NCI-H1694 (cell line): ENCODE data around the gene TCN2.
"Not testable (repeated sequence)": the region's sequence is repeated elsewhere in the genome, so short reads cannot be mapped to it uniquely, and the experiment has no call there.

ENCODE experiments used
- DNase-seq: peaks from one replicate; lab custom pipeline; 2025; lab: John Stamatoyannopoulos, UW

TCN2 gene

DNA sequence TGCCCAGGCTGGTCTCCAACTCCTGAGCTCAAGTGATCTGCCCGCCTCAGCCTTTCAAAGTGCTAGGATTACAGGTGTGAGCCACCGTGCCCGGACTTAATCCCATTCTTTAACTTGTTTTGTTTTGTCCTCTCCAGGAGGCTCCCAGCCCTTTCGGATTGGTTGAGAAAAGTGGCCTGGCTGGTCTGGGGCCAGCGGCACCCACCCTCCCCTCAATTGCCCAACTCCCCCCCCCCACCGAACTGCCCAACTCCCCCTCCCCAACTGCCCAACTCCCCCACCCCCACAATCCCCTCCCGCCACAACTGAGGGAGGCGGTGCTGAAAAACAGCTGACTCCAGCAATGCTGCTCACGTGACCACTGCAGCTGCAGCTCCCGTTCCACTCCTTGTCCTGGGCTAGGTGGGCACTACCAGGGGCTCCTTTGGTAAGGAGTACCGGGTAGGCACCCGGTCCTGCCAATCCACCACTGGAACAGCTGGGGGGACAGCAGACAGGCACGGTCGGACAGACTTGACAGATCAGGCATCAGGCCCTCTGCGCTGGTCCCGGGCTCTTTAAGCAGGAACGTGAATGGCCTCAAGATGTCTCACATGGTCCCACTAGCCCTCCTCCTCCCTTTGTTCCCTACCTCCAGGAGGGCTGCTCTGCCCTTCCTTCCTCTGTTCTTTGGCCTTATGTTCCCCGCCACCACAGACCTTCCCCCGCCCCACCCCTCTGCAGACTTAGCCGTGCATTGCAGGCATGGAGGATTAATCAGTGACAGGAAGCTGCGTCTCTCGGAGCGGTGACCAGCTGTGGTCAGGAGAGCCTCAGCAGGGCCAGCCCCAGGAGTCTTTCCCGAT is at the start of gene TCN2:
Gene TCN2 (plus strand): TSS at position 720 of the 845 bp plus-strand sequence. CDS start 158 bp downstream, outside the sequence.
- no peak for DNase-seq

DNA sequence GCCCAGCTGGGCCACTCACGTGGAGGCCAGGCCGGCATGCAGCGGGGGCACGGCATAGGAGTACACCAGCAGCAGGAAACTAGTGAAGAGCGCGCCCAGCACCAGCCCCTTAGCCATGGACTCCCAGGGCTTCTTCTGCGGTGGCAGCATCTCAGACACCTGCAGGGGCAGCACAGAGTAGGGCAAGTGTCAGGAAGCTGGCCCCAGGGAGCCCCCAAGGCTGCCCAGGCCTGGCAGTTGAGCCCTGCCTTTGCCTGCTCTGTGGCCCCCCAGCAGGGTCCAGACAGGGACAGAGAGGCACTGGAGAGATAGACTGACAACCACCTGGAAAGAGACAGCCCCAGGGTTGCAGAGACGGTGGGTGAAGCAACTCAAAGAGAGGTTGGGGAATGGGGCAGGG is 49.7 kb upstream of the TCN2 start:
- no peak for DNase-seq

DNA sequence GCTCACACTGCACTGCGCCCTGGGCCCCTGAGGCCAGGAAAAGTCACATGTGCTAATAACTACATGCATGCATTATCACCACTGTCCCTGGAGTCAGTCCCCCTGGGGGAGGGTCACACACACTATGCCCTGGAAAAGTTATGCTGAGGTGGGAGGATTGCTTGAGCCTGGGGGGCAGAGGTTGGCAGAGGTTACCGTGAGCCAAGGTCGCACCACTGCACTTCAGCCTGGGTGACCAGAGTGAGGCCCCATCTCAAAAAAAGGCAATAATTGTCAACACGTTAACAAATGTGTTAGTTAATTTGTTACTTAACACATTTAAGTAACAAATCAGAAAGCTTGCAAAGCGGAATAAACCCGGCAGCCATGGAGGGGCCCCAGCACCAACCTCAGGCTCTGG is 47.1 kb upstream of the TCN2 start:
- no peak for DNase-seq

DNA sequence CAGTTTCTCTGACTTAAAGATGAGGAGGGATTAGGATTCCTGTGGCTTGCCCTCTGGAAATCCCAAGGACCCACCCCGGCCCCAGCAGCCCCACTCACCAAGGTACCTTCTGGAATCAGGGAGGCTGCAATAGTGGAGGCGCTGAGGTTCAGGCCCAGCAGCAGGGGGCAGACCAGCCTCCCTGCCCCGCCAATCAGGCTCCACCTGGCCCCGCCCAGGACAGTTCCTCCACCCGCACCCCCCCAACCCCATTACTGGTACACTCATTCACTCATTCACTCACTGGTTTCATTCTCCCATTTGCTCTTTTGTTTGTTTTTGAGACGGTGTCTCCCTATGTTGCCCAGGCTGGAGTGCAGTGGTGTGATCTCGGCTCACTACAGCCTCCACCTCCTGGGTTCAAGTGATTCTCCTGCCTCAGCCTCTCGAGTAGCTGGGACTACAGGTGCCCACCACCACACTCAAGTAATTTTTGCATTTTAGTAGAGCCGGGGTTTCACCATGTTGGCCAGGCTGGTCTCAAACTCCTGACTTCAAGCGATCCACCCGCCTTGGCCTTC is 46.3 kb upstream of the TCN2 start:
- not testable (repeated sequence) for DNase-seq

DNA sequence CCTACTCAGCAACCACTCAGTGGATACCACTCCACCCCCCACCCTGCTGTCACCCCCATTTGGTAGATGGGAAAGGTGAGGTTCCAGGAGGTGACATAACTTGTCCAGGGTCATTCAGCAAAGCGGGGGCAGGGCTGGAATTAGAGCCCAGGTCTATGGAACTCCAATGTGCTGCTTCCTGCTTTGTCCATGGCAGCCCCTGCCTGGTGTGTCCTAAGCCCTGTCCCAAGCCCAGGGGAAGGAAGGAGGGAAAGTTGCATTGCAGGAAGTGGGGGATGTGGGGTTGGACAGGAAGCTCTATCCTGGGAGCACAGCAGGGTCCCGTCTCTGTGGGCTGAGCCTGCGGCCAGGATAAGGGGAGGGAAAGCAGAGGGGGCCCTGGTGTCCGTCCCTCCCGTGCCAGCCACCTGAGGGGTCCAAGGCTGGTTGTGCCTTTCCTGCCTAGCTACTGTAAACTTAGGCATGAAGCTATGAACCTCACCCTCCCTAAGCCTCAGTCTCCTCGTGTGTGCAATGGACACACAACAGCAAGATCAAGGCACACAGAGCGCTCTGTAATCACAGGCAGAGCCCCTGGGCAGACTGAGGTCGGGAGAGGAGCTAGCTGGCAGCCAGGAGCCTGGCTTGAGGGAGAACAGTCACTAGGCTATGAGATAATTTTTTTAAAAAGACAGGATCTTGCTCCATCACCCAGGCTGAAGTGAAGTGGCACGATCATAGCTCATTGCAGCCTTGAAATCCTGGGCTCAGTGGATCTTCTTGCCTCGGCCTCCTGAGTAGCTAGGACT is 45.4 kb upstream of the TCN2 start:
- DNase-seq = no peak

DNA sequence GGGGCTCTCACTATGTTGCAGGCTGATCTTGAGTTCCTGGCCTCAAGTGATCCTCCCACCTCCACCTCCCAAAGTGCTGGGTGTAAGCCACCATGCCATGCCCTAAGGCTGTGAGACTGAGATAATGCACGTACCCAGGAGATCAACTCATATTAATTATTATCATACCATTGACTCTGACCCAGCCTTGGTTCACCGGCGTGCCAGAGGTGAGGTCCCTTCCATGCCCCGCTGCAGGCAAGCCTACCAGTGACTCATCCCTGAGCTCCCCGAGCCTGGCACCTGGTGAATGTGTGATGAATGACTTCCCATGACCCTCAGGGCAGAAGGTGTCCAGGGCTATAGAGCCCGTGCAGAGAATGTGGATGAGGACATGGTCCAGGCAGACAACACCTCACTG is 44.6 kb upstream of the TCN2 start:
- DNase-seq = no peak

DNA sequence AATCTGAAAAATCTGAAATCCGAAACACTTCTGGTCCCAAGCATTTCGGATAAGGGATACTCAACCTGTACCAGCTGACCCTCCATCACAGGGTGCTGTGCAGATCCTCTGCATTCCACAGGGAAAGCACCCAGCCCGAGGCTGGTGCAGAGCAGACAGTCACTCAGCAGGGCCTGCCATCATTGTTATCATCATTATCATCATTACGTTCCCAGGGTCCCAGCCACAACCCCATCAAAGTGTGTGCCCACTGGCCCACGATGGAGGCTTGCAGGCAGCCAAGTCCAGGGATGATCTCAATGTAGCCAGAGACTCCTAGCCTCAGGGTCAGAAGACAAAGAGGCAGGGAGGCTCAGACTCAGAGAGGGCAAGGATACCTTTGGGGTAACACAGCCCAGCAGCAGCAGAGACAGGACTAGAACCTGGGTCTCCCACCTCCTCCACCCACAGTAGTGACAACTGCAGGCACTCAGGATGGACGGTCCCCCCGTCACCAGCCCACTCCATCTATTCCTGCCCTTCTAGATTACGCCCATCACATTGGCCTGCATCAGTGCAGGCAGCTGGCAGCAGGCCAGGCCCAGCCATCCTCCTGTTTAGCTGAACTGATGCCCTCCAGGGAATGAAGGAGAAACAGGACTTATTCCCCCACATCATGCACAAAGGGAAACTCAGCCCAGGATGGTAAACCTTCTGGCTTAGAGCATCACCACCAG is 42.8 kb upstream of the TCN2 start:
- DNase-seq = no peak

DNA sequence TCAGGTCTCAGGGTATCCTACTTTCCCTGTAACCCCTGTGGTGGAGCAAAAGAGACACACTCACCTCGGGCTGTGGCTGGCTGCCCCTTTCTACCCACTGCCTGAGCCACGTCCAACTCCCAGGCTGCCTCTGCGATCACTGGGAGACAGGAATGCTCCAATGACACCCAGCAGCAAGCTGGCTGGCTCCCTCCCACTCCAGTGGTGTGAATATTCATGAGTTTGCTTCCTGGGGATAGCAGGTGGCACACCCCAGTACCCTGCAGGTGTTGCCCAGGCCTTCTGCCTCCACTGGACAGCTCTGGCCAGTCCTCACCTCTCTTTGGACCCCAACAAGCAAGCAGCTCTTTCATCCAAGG is 42.2 kb upstream of the TCN2 start:
- DNase-seq = no peak

DNA sequence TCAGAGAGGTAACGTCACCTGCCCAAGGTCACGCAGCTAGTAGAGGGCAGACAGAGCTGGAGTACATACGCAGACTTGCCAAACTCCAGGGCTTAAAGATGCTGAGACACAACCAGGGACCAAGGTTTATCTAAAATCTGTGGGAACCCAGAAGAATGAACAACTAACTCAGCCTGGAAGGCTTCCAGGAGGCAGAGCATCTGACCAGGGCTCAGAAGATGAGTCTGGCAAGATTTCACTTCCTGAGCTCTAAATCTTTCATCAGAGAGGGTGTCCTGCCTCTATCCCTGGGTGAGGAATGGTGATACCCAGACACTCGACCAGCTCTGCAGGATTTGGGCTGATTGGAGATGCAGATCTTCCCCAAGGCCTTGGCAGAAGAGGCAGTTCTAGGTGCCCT is 41.6 kb upstream of the TCN2 start:
- DNase-seq = no peak

DNA sequence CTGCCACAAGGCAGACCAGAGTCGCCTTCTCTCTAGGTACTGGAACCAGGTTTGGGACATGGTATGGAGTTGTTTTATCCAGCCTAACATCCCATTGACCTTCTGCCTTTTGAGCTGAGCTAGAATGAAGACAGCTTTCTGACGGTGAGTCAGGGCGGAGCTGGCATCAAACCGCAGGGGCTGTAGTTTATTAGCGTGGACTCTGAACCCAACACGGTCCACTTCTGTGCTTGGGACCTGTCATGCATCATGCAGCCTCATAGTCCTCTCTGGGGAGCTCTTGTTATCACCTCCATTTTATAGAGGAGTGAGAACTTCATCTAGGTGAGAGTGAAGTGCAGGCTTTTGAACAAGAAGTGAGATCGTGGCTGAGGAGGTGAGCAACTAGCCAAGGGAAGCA is 40.8 kb upstream of the TCN2 start:
- DNase-seq = no peak

DNA sequence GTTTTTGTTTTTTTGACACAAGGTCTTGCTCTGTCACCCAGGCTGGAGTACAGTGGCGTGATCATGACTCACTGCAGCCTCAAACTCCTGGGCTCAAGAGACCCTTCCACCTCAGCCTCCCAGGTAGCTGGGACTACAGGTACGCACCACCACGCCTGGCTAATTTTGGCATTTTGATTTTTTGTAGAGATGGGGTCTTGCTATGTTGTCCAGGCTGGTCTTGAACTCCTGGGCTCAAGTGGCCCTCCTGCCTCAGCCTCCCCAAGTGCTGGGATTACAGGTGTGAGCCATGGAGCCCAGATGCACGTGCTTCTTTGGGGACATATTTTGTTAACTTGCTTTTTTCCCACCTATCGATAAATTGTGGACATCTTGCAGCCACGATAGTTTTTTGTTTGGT is 39.7 kb upstream of the TCN2 start:
- DNase-seq = not testable (repeated sequence)

DNA sequence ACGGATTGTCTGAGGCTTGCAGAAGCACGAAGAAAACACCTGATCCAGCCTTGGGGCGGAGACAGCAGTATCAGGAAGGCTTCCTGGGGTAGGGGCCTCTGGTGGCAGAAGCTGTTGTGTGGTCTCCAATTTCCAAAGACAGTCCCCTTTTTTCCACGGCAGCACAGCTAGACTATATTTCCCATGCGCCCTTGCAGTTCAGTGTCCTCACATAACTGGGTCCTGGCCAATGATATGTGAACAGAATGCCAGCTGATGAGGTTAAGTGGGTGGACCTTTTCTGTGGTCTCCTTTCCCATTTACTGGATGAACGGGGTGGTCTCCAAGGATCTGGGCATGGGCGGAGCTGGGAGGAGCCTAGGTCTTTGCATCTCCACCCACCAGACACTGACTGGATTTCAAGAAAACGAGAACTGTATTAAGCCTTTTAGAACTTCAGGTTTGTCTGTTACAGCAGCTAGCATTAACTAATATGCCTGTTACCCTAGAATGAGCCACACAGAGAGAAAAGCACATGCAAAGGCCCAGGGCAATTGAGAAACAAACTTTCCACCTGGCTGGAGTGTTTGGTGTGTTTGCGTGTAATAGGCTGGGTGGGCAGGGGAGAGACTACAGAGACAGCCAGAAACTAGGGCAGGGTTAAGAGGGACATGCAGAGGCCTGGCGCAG is 38.7 kb upstream of the TCN2 start:
- DNase-seq = no peak

DNA sequence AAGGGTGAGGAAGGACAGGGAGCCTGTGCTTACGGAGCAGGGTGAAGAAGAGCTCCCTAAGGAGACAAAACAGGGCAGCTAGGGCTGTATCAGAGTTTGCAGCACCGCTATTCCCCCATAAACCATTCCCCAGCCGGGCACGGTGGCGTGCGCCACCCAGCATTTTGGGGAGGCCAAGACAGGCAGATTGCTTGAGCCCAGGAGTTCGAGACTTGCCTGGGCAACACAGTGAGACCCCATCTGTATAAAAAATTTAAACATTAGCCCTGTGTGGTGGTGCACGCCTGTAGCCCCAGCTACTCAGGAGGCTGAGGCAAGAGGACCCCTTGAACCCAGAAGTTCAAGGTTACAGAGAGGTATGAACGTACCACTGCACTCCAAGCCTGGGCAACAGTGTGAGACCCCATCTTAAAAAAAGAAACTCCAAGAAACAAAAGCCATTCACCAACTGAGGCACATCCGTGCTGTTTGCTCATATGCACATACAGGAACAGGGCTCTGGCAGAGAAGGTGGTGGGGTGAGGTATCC is 37.2 kb upstream of the TCN2 start:
- DNase-seq = no peak

DNA sequence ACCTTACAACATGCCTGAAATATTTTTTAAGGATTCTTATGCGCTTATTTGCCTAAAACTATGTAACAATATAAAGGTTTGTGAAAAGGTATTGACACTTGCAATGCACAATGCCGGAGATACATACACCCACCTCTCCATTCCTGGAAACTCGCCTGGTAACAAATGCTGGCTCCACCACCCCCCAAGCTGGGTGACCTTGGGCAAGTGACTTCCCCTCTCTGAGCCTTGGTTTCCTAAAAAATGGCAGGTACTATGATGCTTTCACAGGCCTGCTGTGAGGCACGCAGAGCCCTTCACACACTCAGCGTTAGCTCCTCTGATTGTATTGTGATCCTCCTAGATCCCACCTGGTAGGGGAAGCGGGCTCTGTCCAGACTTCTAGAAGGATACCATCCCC is 34.8 kb upstream of the TCN2 start:
- DNase-seq = no peak

DNA sequence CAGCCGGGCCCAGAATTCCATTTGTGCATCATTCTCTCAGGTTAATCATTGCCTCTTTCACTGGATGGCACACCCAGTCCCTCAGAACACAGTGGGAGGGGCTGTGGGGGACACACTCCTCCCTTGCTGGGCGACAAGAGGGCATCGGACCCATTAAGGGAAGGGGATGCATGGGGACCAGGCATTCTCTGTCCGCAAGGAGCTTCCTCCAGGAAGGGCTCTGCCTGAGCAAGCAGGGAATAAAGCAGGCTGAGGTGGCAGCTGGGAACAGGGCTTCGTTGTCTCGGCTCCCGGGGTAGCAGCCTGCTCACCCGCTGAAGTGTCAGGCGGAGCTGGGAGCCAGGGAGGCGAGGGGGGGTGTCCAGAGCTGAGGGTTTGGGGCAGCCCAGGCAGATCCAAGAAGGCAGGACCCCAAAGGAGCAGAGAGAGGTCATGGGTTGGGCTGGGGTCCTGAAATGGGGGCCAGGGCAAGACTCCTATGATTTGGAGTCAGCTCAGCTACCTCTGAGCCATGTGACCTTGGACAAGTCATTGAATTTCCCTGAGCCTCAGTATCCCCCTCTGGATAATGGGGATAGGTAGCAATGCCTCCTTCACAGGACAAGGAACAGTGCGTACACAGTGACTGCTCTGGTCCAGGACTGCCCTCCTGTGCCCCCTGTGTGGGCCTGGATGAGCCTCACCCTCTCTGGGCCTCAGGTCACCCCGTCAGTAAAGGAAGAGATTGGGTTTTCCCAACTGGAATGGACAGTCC is 34.0 kb upstream of the TCN2 start:
- no peak for DNase-seq

DNA sequence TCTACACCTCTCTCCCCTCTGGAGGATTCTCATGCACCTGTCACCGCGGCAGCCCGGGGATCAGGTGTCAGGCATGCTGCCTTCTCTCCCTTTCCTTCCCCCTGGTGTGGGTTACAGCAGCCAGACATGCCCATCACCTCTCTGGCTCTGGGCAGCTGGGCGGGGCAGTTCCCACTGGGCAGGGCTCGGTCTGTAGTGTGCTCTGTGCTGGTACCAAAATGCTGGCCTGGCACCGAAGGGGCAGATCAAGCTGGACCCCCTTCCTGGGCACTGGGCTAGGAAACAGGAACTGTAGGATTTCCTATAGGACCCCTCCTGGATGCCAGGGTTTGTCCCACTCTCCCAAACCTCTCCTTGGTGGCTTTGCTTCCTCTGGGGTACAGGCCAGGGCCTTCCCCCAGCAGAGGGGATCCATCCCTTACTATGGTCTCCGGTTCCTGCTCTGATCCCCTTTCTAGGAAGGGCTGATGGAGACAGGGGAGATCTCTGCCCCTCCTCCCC is 33.3 kb upstream of the TCN2 start:
- DNase-seq = no peak

DNA sequence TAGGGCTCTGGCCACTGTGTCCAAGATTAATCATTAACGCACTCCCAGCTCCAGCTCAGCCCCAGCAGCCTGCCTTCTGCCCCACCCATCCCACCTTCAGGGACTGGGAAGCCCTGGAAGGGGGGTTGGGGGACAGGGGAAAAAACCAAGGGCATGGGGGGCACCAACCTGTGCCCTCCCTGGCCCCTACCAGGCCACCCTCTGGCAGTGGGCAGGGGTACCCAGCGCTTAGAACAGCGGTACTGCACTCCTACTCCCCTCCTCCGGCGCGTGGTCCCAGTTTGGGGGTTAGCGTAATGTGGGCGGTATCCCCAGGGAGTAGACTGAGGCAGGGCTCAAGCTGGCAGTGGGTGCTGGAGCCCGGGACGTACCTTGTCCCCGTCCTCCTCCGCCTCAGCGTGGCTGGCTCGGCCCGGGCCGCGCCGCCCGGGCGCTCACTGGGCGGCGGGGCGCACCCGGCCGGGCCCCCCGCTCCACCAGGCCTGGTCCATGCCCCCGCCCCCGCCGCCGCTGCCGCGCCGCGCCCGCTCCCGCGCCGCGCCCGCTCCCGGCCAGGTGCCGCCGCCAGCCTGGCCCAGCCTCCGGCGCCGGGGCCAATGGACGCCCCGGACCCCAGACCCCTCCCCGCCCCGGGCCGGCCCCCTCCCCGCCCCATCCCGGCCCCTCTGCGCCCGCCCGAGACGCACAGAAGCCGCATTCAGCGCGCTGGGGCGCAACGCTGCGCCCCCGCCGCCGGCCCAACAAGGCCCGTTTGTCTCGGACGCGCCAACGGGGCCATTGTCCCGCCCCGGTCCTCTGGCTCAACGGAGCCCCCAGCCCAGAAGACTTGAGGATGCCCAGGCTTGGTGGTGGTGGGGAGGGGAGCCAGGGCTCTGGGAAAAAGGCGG is 32.6 kb upstream of the TCN2 start, which contains the start of gene GAL3ST1:
Gene GAL3ST1 (minus strand): TSS at position 571 of the 887 bp plus-strand sequence. CDS start 17,273 bp downstream, outside the sequence.
- DNase-seq = no peak

DNA sequence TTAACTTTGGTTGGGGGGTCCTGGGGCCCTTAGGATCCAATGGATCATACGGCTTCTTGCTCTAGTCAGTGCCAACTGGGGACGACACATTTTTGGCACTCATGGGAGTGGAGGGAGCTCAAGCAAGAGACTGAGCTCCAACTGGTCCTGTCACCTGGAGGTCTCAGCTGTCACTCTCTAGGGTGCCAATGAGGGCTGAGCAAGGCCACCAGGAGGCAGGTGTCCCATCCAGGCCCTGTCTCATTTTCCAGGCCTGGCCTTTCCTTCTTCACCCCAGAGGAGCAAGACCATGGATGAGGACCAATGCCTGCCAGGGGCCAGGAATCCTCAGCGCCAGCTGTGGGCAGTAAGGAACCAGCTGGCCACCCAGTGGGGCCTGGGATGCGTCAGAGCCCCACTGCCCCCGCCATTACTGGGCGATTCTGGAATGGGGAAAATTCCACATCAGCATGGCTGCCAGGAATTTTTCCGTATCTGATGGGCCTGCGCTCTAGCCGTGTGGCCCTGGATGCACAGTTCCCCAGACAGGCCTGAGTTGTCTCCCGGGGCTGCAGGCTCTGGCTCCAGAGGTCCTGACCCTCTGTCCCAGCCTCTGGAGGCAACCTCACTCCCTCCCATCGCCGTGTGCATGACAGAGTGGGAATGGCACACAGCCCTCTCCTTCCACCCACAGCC is 31.8 kb upstream of the TCN2 start:
- DNase-seq = no peak

DNA sequence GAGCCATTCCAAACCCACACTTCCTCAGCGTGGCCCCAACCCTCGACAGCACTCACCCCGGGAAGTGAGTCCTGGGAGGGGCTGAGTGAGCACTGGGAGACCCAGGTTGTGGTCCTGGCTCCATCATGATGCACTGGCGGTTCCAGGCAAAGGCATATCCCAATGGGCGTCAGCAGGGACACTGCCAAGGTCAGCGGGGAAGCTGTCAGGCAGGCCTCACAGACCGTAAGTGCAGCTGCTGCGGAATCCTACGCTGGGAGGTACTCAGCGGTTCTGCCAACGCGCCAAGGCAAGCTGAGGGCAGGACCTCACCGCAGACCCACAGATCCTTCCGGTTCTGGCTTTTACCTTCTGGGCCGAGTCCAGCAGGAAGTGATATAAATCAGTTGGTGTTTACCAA is 31.1 kb upstream of the TCN2 start:
- DNase-seq = no peak
